GM12891 (cell line): ENCODE data around the gene ZBTB21.

ENCODE experiments used
- POLR2A ChIP-seq: IDR thresholded peaks from 2 replicates; pipeline ENCODE4 v1.6.1; 2011; ENCODE audit warnings: low read depth, low read length, control low read depth
- POLR2AphosphoS5 ChIP-seq: IDR thresholded peaks from 2 replicates; pipeline ENCODE4 v1.6.1; 2011; ENCODE audit warnings: low read depth, low read length, control low read depth
- POU2F2 ChIP-seq: IDR thresholded peaks from 2 replicates; pipeline ENCODE4 v1.6.1; 2011; ENCODE audit warnings: low read depth, mild to moderate bottlenecking, control low read depth, low read length, moderate library complexity
- SPI1 ChIP-seq: IDR thresholded peaks from 2 replicates; pipeline ENCODE4 v1.6.1; 2011; ENCODE audit warnings: low read depth, low read length, control low read depth
- TAF1 ChIP-seq: IDR thresholded peaks from 2 replicates; pipeline ENCODE4 v1.6.1; 2011; ENCODE audit warnings: low read depth, low read length, control low read depth

DNA sequence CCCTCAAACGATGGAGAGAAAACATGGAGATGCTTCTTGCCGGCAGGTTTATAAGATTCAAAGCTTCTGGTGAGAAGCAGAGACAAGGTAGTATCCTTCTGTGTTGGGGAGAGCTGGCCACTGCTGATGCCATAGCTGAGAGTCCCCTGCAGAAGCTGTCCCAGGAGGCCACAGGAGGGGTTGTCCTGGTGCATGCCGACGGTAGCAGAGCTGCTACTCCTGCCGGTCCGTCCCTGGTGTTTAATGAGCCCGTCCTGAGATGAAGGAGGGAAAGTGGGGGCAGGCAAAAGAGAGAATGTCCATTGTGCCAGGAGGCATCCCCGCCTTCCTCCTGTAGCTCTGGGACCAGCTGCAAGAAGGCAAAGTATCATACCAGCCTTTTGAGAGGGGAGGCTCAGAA is 46.0 kb downstream of the ZBTB21 start:
- TF ChIP-seq POLR2AphosphoS5 (no peak), TAF1 (no peak), POLR2A (no peak), SPI1 (no peak), POU2F2 (no peak)
